ENCODE results near the gene LPCAT2. TPM values are rescaled to one million over a fixed set of nuclear protein-coding genes. Genes with fewer than 3 reads are reported as not detected.

LPCAT2 gene
- total and polyA plus RNA-seq, 2 donors (not counting 3 experiments of a cell fraction or from before 2014, with no cell fraction given): 64.5 to 72.9 TPM

DNA sequence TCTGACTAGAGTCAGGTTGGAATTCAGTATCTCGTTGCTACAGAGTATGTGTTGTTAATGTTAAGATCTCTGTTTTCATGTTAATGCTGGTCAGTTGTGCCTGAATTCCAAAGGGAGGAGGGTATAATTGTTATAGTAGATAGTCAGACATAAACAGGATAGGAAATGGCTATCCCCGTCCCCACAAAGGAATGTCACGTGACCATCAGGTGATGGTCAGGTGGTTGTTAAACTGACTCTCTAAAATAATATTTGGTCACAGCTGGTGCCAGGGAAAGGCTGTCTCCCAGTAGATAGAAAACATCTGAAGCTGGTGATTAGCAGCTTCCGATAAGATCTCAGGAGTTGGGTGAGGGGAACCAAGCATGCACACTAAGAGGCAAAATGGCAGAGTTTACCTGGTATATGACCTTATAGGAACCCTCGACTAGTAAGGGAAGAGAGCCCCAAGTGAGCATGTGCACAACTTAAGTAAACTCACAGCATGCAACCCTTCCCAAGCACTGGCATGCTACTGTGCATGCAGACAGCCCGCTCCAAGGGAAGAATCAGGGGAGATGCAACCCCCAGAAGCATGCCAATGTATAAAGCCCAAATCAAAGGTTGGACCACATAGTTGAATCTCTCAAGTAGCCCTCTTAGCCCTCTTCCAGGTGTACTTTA is 119.6 kb downstream of the LPCAT2 start:
- TF ChIP-seq EZH2 (IDR thresholded peaks at IDR 0.05; ENCODE audit: borderline replicate concordance, low read depth, low read length, severe bottlenecking) (no peak), GATA2 (IDR thresholded peaks at IDR 0.05; ENCODE audit: insufficient read depth, insufficient read length, low read depth, low read length) (no peak), POLR2AphosphoS5 (IDR thresholded peaks at IDR 0.05; ENCODE audit: insufficient read depth, low read depth, low read length) (no peak), FOS (IDR thresholded peaks at IDR 0.05; ENCODE audit: borderline replicate concordance, insufficient read depth, low read length) (no peak), MYC (IDR thresholded peaks at IDR 0.05; ENCODE audit: low read depth, low read length) (no peak), POLR2A (IDR thresholded peaks at IDR 0.05; ENCODE audit: low read depth, low read length) (no peak), JUN (IDR thresholded peaks at IDR 0.05; ENCODE audit: borderline replicate concordance, insufficient read depth, insufficient read length, low read depth) (no peak)
- TF ChIP-seq, protein P1, sequence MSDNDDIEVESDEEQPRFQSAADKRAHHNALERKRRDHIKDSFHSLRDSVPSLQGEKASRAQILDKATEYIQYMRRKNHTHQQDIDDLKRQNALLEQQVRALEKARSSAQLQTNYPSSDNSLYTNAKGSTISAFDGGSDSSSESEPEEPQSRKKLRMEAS (IDR thresholded peaks at IDR 0.05; ENCODE audit: insufficient read depth, insufficient read length): no peak
- TF ChIP-seq, protein P2, sequence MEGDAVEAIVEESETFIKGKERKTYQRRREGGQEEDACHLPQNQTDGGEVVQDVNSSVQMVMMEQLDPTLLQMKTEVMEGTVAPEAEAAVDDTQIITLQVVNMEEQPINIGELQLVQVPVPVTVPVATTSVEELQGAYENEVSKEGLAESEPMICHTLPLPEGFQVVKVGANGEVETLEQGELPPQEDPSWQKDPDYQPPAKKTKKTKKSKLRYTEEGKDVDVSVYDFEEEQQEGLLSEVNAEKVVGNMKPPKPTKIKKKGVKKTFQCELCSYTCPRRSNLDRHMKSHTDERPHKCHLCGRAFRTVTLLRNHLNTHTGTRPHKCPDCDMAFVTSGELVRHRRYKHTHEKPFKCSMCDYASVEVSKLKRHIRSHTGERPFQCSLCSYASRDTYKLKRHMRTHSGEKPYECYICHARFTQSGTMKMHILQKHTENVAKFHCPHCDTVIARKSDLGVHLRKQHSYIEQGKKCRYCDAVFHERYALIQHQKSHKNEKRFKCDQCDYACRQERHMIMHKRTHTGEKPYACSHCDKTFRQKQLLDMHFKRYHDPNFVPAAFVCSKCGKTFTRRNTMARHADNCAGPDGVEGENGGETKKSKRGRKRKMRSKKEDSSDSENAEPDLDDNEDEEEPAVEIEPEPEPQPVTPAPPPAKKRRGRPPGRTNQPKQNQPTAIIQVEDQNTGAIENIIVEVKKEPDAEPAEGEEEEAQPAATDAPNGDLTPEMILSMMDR (IDR thresholded peaks at IDR 0.05; ENCODE audit: extremely low read depth in 1 of 2, insufficient read depth in 1 of 2, low read depth in 1 of 2, low read length in 2 of 2): no peak
- Histone ChIP-seq H3K79me2 (ENCODE audit: control insufficient read depth, insufficient read depth, low read length) (no peaks in the 10 kb centered on the region), H3K27me3 (ENCODE audit: control insufficient read depth in 2 of 2, insufficient read depth in 2 of 2, low read length in 2 of 2) (peaks cover 10 to 15% of the 10 kb centered on the region in 2 experiments), H3K4me1 (ENCODE audit: control insufficient read depth, extremely low read depth, insufficient read depth, low read length) (no peaks in the 10 kb centered on the region), H4K20me1 (replicated peaks; ENCODE audit: control insufficient read depth, extremely low read depth, insufficient read depth, low read length) (no peaks in the 10 kb centered on the region), H3K36me3 (ENCODE audit: control insufficient read depth in 2 of 2, extremely low read depth in 1 of 2, insufficient read depth in 2 of 2, low read length in 2 of 2) (no peaks in the 10 kb centered on the region), H3K9me3 (replicated peaks; ENCODE audit: control insufficient read depth, insufficient read depth, low read length) (no peaks in the 10 kb centered on the region), H2AFZ (ENCODE audit: low read depth, low read length) (no peak overlapping the region), H3K9me1 (replicated peaks; ENCODE audit: control insufficient read depth, extremely low read depth, insufficient read depth, low read length) (no peaks in the 10 kb centered on the region), H3K27ac (ENCODE audit: insufficient read depth, low read depth, low read length) (no peak overlapping the region), H3K9ac (replicated peaks; ENCODE audit: extremely low read depth, insufficient read depth, low read length) (no peak overlapping the region), H3K4me2 (ENCODE audit: insufficient read depth, low read length) (no peak overlapping the region), H3K4me3 (replicated peaks in 1 of 3; ENCODE audit: insufficient read depth in 1 of 3, low read depth in 1 of 3, low read length in 3 of 3) (no peak overlapping the region)
- FAIRE-seq (no peak), DNase-seq (ENCODE audit: low read depth, low spot score) (no peak)
- dilution Hi-C loops (cut with MboI; ENCODE audit: extremely low pct_ligation_motif_present, low sequenced_read_pairs) (no loop called here), intact Hi-C loops (cut with micrococcal nuclease) (no loop called here)
- BruUV-seq (replicated peaks): no TSS peak
- ChIA-PET CTCF (no interaction called here), POLR2A (no interaction called here)
